VCaP (cell line): Measurements from ENCODE around the gene TMIGD1.

ENCODE experiments used
- H3K27ac ChIP-seq: fragments of 450-650 bp; 2 replicates; pipeline ENCODE4 v1.5.1; 2017
- CTCF ChIP-seq: fragments of 450-650 bp; conservative IDR thresholded peaks from 2 replicates; pipeline ENCODE4 v1.5.1; 2017; ENCODE audit warnings: mild to moderate bottlenecking, moderate library complexity

Gene TMIGD1

GRCh38 chr17:30345527-30346075 is 11.7 kb upstream of the TMIGD1 start:
- TF ChIP-seq CTCF, result no peak
- H3K27ac ChIP-seq, result peak overlapping the region; percentile 98

- H3K27ac ChIP-seq, result peak overlapping the region; percentile 98
- TF ChIP-seq CTCF, result no peak
These were observed 11.2 kb upstream of the TMIGD1 start for GRCh38 chr17:30345089-30345433.

DNA sequence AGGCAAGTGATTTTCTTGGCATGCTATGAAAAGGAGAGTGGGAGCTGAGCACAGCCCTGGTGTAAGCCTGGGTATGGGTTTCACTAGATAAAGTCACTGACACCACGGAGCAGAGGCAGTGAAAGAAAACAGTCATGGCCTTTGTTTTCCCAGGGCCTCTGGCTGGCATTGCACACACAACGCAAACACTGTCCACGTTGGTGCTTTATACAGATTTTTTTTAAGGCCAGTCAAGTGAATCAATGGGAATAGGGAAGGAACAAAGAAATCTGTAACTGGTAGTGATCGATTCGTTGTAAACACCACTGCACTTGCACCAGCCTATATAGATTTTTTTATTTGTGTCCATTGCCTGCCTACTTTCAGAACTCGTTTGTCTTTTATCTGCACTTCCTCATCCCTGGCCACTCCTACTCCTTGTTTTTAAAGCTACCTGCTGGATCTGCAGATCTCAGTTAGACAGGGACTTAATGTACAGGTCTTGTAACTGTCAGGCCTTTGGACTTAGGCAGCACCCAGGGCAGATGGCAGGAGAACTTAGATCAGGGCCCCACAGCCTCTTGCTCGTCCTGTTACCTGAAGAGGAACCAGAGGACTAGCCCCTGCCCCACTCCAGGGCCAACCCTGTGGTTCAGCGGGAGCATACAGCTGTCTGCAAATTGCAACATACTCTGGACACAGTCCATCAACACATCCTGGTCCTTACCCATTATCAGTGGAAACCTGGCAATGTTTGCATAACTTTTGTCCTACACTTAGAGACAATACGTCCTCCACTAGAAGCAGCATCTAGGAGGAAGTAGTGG is 10.6 kb upstream of the TMIGD1 start:
- peak overlapping the region; percentile 98 for H3K27ac ChIP-seq
- 0 out of 2 replicates have a peak, but pooled peaks have one; percentile 5 for TF ChIP-seq CTCF

GRCh38 chr17:30343796-30344195 is 9.9 kb upstream of the TMIGD1 start:
- H3K27ac ChIP-seq, result peak overlapping the region; percentile 98
- TF ChIP-seq CTCF, result no peak

DNA sequence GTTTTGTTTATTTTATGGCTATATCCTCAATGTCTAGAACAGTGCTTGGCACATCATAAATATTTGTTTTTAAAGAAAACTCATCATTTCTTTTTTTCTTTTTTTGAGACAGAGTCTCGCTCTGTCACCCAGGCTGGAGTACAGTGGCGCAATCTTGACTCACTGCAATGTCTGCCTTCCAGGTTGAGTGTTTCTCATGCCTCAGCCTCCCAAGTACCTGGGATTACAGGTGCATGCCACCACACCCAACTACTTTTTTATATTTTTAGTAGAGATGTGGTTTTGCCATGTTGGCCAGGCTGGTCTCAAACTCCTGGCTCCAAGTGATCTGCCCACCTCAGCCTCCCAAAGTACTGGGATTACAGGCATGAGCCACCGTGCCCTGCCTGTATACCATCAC is 9.4 kb upstream of the TMIGD1 start:
- peak overlapping the region; percentile 98 for H3K27ac ChIP-seq

DNA sequence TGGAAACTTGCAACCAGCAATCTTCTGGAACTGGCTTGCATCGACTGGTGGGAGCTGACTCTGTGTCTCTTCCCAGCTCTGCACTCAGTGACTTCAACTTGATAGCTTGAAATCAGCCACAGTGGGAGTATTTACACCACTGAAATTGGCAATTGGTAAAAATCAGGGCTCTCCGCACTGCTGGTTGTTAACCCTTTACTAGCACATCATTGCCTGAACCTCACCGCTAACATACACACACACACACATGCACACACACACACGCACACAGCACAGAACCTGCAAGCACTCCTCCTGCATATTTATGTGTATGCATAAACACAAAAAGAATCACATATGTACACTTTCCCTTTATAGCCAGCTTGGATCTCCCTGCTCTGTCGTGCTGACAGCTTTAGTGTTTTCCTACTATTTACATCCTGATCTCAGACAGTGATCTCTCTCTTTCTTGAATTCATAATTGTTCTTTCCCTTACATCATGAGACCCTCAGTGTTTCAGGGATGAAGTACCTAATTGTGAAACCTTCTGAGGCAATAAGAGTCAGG is 7.9 kb upstream of the TMIGD1 start:
- TF ChIP-seq CTCF, result no peak
- peak overlapping the region; percentile 98 for H3K27ac ChIP-seq

DNA sequence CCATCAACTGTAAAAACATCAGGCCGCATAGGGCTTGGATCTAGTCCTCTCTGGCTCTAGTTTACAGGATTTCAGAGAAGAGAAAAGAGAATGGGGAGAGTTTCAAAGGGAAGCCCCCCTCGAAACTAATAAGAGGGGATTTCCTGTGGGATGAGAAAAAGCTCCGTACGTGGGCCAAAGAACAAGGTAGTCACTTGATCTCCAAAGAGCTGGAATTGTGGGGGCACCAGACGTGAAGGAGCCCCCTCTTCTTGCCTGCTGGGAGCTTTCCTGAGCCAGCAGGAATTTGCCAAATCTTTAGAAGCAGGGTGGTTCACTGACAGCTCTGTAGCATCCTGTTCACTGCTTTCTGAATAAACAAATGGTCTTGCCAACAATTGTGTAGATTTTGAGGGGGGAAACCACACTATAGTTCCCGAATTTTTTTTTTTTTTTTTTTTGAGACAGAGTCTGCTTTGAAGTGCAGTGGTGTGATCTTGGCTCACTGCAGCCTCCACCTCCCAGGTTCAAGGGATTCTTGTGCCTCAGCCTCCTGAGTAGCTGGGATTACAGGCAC is 7.0 kb upstream of the TMIGD1 start:
- H3K27ac ChIP-seq, result peak overlapping the region; percentile 98

More for the DNA sequence above, 7.0 kb upstream of the TMIGD1 start:
- no peak for TF ChIP-seq CTCF
